Stimulated activated CD4-positive, alpha-beta T cell treated with anti-CD3 and anti-CD28 coated beads, Interleukin-4, amount 100 ng/mL, for 4 hours (primary cell): Measurements from ENCODE around the gene NKAPD1.
"Not testable (repeated sequence)": the region's sequence is repeated elsewhere in the genome, so short reads cannot be mapped to it uniquely, and the experiment has no call there.

Experiments
- DNase-seq, 2 experiments: peaks; one replicate each; pipeline ENCODE4 v3.0.0-alpha.2; 2020

Gene NKAPD1

GRCh38 chr11:112073941-112074811 is at the start of gene NKAPD1, which contains the start of gene PIH1D2:
Gene NKAPD1 (plus strand): TSS chr11:112074299. CDS start chr11:112075575, 1,276 bp downstream.
Gene PIH1D2 (minus strand): TSS chr11:112074017. CDS start chr11:112073174, 843 bp downstream.
- DNase-seq: peak; percentile 63 to 76

GRCh38 chr11:112024773-112025678 is 49.1 kb upstream of the NKAPD1 start, which contains the start of gene DLAT:
Gene DLAT (plus strand): TSS chr11:112025408. CDS start chr11:112025473, 65 bp downstream.
- peak; percentile 76 to 80 for DNase-seq

- DNase-seq: no peak
These were observed 48.4 kb upstream of the NKAPD1 start for GRCh38 chr11:112025707-112026106.

GRCh38 chr11:112026784-112027410 is 47.2 kb upstream of the NKAPD1 start:
- DNase-seq: not testable (repeated sequence)

- no peak for DNase-seq
These were observed 44.6 kb upstream of the NKAPD1 start for GRCh38 chr11:112029460-112029859.

- no peak for DNase-seq
These were observed 40.2 kb upstream of the NKAPD1 start for GRCh38 chr11:112033902-112034301.

- DNase-seq: no peak
These were observed 36.6 kb upstream of the NKAPD1 start for GRCh38 chr11:112037527-112037926.

GRCh38 chr11:112042161-112042960 is 31.7 kb upstream of the NKAPD1 start:
- no peak for DNase-seq

GRCh38 chr11:112042961-112043304 is 31.2 kb upstream of the NKAPD1 start:
- no peak for DNase-seq

- DNase-seq: no peak
These were observed 29.1 kb upstream of the NKAPD1 start for GRCh38 chr11:112044961-112045360.

- DNase-seq: not testable (repeated sequence)
These were observed 27.5 kb upstream of the NKAPD1 start for GRCh38 chr11:112046647-112047046.

- not testable (repeated sequence) for DNase-seq
These were observed 25.8 kb upstream of the NKAPD1 start for GRCh38 chr11:112048256-112048655.

GRCh38 chr11:112049777-112050176 is 24.3 kb upstream of the NKAPD1 start:
- DNase-seq: no peak

- no peak for DNase-seq
These were observed 23.4 kb upstream of the NKAPD1 start for GRCh38 chr11:112050721-112051120.

- DNase-seq: no peak
These were observed 22.3 kb upstream of the NKAPD1 start for GRCh38 chr11:112051768-112052167.

- no peak for DNase-seq
These were observed 16.9 kb upstream of the NKAPD1 start for GRCh38 chr11:112057170-112057569.

GRCh38 chr11:112058103-112058502 is 16.0 kb upstream of the NKAPD1 start:
- no peak for DNase-seq

GRCh38 chr11:112062923-112063322 is 11.2 kb upstream of the NKAPD1 start:
- DNase-seq: no peak

GRCh38 chr11:112082729-112083128 is 8.6 kb downstream of the NKAPD1 start:
- no peak for DNase-seq

GRCh38 chr11:112085822-112086421 is 11.8 kb downstream of the NKAPD1 start:
- peak; percentile 32 to 34 for DNase-seq

GRCh38 chr11:112086422-112087191 is 12.5 kb downstream of the NKAPD1 start, which contains the start of the genes SDHD and TIMM8B:
Gene SDHD (plus strand): TSS chr11:112086873. CDS start chr11:112086908, 35 bp downstream.
Gene TIMM8B (minus strand): TSS chr11:112086756. CDS start chr11:112086723, 33 bp downstream.
- peak; percentile 89 to 94 for DNase-seq
